ENCODE measurements around the gene COBL.

COBL gene

GRCh38 chr7:51251290-51251689 lies 65.3 kb downstream of the COBL start:
- TF ChIP-seq CTCF (IDR thresholded peaks at IDR 0.05; ENCODE audit: low read depth, low read length), result no peak
- no peak overlapping the region for H3K4me3 ChIP-seq (ENCODE audit: low read depth, low read length)

GRCh38 chr7:51250512-51250911 lies 66.1 kb downstream of the COBL start:
- TF ChIP-seq CTCF (IDR thresholded peaks at IDR 0.05; ENCODE audit: low read depth, low read length), result no peak
- H3K4me3 ChIP-seq (ENCODE audit: low read depth, low read length), result no peak overlapping the region

GRCh38 chr7:51249991-51250390 lies 66.6 kb downstream of the COBL start:
- no peak for TF ChIP-seq CTCF (IDR thresholded peaks at IDR 0.05; ENCODE audit: low read depth, low read length)

GRCh38 chr7:51249187-51249945 lies 67.2 kb downstream of the COBL start:
- TF ChIP-seq CTCF (IDR thresholded peaks at IDR 0.05; ENCODE audit: low read depth, low read length), result no peak
- no peak overlapping the region for H3K4me3 ChIP-seq (ENCODE audit: low read depth, low read length)

More at GRCh38 chr7:51249991-51250390, 66.6 kb downstream of the COBL start:
- H3K4me3 ChIP-seq (ENCODE audit: low read depth, low read length), result no peak overlapping the region

GRCh38 chr7:51246258-51247245 lies 70.1 kb downstream of the COBL start:
- no peak overlapping the region for H3K4me3 ChIP-seq (ENCODE audit: low read depth, low read length)
- no peak for TF ChIP-seq CTCF (IDR thresholded peaks at IDR 0.05; ENCODE audit: low read depth, low read length)

GRCh38 chr7:51244885-51245284 lies 71.7 kb downstream of the COBL start:
- TF ChIP-seq CTCF (IDR thresholded peaks at IDR 0.05; ENCODE audit: low read depth, low read length), result no peak
- no peak overlapping the region for H3K4me3 ChIP-seq (ENCODE audit: low read depth, low read length)

- H3K4me3 ChIP-seq (ENCODE audit: low read depth, low read length), result no peak overlapping the region
- no peak for TF ChIP-seq CTCF (IDR thresholded peaks at IDR 0.05; ENCODE audit: low read depth, low read length)
Observed at GRCh38 chr7:51244053-51244452, 72.6 kb downstream of the COBL start.
